Endothelial cell of umbilical vein (primary cell): ENCODE measurements around the gene BCAR1. TPM values are rescaled to one million over a fixed set of nuclear protein-coding genes. Genes with fewer than 3 reads are reported as not detected.
"Not testable (repeated sequence)": the region's sequence is repeated elsewhere in the genome, so short reads cannot be mapped to it uniquely, and the experiment has no call there.

ENCODE experiments used
- BruUV-seq: library from RNA; stranded (reverse); fragments of 400-500 nt; replicated peaks from 2 replicates; lab custom pipeline; 2021; lab: Mats Ljungman, UMichigan
- CTCF ChIA-PET: fragments of 300-600, 350-600 bp; sonication (Branson Sonifier 250); formaldehyde crosslinking; loops from one replicate; lab custom pipeline; 2021; ENCODE audit warnings: antibody characterized with exemption, inconsistent platforms; lab: Charles Lee
- POLR2A ChIA-PET: fragments of 300-600, 350-600 bp; sonication (Branson Sonifier 250); formaldehyde crosslinking; loops from one replicate; lab custom pipeline; 2021; ENCODE audit warnings: antibody characterized with exemption, inconsistent platforms; lab: Charles Lee
- DNase-seq: peaks from one replicate; pipeline ENCODE4 v3.0.0-alpha.2; 2011; ENCODE audit warnings: low read depth, low spot score
- FAIRE-seq: peaks from 2 replicates; lab custom pipeline; 2011; peaks lifted over from hg19 to GRCh38; lab: Jason Lieb, UNC
- H2AFZ ChIP-seq: 2 replicates; pipeline ENCODE4 v1.6.0; 2012; ENCODE audit warnings: low read depth, low read length, control low read depth, inconsistent platforms
- H3K27ac ChIP-seq: 2 replicates; pipeline ENCODE4 v1.5.1; 2011; ENCODE audit warnings: low read depth, mild to moderate bottlenecking, control low read depth, low read length, moderate library complexity; ENCODE audit not compliant: insufficient read depth
- H3K27me3 ChIP-seq, 2 experiments: 2 replicates each; pipeline versions ENCODE4 v1.6.0 to v1.6.1; 2011; ENCODE audit warnings: low read length in 2 of 2, mixed read lengths in 1 of 2; ENCODE audit not compliant: control insufficient read depth in 2 of 2, insufficient read depth in 2 of 2
- H3K36me3 ChIP-seq, 2 experiments: 2 replicates in 1 of 2; 3 replicates in 1 of 2; pipeline ENCODE4 v1.5.1; 2011; ENCODE audit warnings: low read length in 2 of 2, mild to moderate bottlenecking in 1 of 2, moderate library complexity in 1 of 2; ENCODE audit not compliant: control insufficient read depth in 2 of 2, insufficient read depth in 2 of 2; ENCODE audit errors: extremely low read depth in 1 of 2
- H3K4me1 ChIP-seq: 3 replicates; pipeline ENCODE4 v1.5.1; 2011; ENCODE audit warnings: mild to moderate bottlenecking, low read length; ENCODE audit not compliant: control insufficient read depth, insufficient read depth; ENCODE audit errors: extremely low read depth
- H3K4me2 ChIP-seq: 2 replicates; pipeline ENCODE4 v1.6.1; 2011; ENCODE audit warnings: low read length, control low read depth, mixed read lengths; ENCODE audit not compliant: insufficient read depth
- H3K4me3 ChIP-seq, 3 experiments: fragments of 200-600 bp in 1 of 3; sonication (generic), shearing (Covaris generic) in 1 of 3; replicated peaks in 1 of 3; 2 replicates each; pipeline ENCODE4 v1.5.1; 2011 to 2016; ENCODE audit warnings: control low read depth in 3 of 3, low read length in 3 of 3, mild to moderate bottlenecking in 2 of 3, inconsistent platforms in 1 of 3, low read depth in 1 of 3, moderate library complexity in 1 of 3; ENCODE audit not compliant: insufficient read depth in 1 of 3
- H3K79me2 ChIP-seq: 2 replicates; pipeline ENCODE4 v1.6.0; 2012; ENCODE audit warnings: low read length, inconsistent platforms; ENCODE audit not compliant: control insufficient read depth, insufficient read depth
- H3K9ac ChIP-seq: replicated peaks from 2 replicates; pipeline ENCODE3; 2011; ENCODE audit warnings: low read length, control low read depth; ENCODE audit not compliant: insufficient read depth; ENCODE audit errors: extremely low read depth
- H3K9me1 ChIP-seq: replicated peaks from 3 replicates; pipeline ENCODE4 v1.6.0; 2011; ENCODE audit warnings: mild to moderate bottlenecking, low read length; ENCODE audit not compliant: control insufficient read depth, insufficient read depth; ENCODE audit errors: extremely low read depth
- H3K9me3 ChIP-seq: replicated peaks from 2 replicates; pipeline ENCODE4 v1.5.1; 2012; ENCODE audit warnings: low read length, inconsistent platforms; ENCODE audit not compliant: control insufficient read depth, insufficient read depth
- H4K20me1 ChIP-seq: replicated peaks from 2 replicates; pipeline ENCODE3; 2011; ENCODE audit warnings: mild to moderate bottlenecking, low read length; ENCODE audit not compliant: control insufficient read depth, insufficient read depth; ENCODE audit errors: extremely low read depth
- EZH2 ChIP-seq: IDR thresholded peaks from 2 replicates; pipeline ENCODE4 v1.6.1; 2012; ENCODE audit warnings: borderline replicate concordance, low read depth, mild to moderate bottlenecking, moderate library complexity, low read length, inconsistent platforms; ENCODE audit not compliant: severe bottlenecking
- FOS ChIP-seq: IDR thresholded peaks from 2 replicates; pipeline ENCODE4 v1.6.1; 2011; ENCODE audit warnings: mild to moderate bottlenecking, low read length, moderate library complexity, borderline replicate concordance; ENCODE audit not compliant: insufficient read depth
- GATA2 ChIP-seq: IDR thresholded peaks from 2 replicates; pipeline ENCODE4 v1.7.0; 2011; ENCODE audit warnings: low read depth, mild to moderate bottlenecking, moderate library complexity, mixed read lengths, low read length; ENCODE audit not compliant: insufficient read length, insufficient read depth
- JUN ChIP-seq: IDR thresholded peaks from 2 replicates; pipeline ENCODE4 v1.6.1; 2011; ENCODE audit warnings: borderline replicate concordance, low read depth; ENCODE audit not compliant: insufficient read length, insufficient read depth
- MAX ChIP-seq: IDR thresholded peaks from 2 replicates; pipeline ENCODE4 v1.6.1; 2011; ENCODE audit not compliant: insufficient read depth, insufficient read length
- MYC ChIP-seq: IDR thresholded peaks from one replicate; pipeline ENCODE4 v1.6.1; 2011; ENCODE audit warnings: mild to moderate bottlenecking, low read depth, low read length
- POLR2AphosphoS5 ChIP-seq: IDR thresholded peaks from 2 replicates; pipeline ENCODE4 v1.6.1; 2012; ENCODE audit warnings: low read depth, mild to moderate bottlenecking, control low read depth, low read length, moderate library complexity; ENCODE audit not compliant: insufficient read depth
- dilution Hi-C: fragments of 300-500 bp; cut with MboI; formaldehyde crosslinking; loops from one replicate; pipeline ENCODE4 v1.15.0; 2019; ENCODE audit warnings: low sequenced_read_pairs; ENCODE audit not compliant: extremely low pct_ligation_motif_present
- intact Hi-C: fragments of 100-400 bp; cut with micrococcal nuclease; formaldehyde crosslinking; loops from one replicate; pipeline ENCODE4 v1.10.0; 2022
- polyA plus RNA-seq, 4 experiments: library from polyadenylated mRNA; depleted of rRNA in 3 of 4; stranded (reverse) in 3 of 4; unstranded in 1 of 4; fragments of >200 nt; gene quantifications; 2 replicates each; pipeline versions ENCODE4 v1.2.1 to v1.2.3, GENCODE V29; 2011 to 2012; ENCODE audit warnings: missing spikeins in 1 of 4
- total RNA-seq: library from RNA; stranded (reverse); gene quantifications from 2 replicates; pipeline ENCODE4 v1.2.3, GENCODE V29; 2021

Gene BCAR1
- total and polyA plus RNA-seq, 2 donors (not counting 3 experiments of a cell fraction or from before 2014, with no cell fraction given), result 171 to 267 TPM

GRCh38 chr16:75279305-75279704, 27.9 kb upstream of the BCAR1 start:
- CTCF ChIA-PET, result interaction anchor here (1.0 to 1.4 kb wide), 7 partner anchors 9 to 80 kb away, joined by 3 to 8 read pairs (median 4); no protein-coding TSS in a partner anchor
- DNase-seq, result no peak
- no peaks in the 10 kb centered on the region for H4K20me1 ChIP-seq

GRCh38 chr16:75273054-75273925, 21.9 kb upstream of the BCAR1 start:
- POLR2A ChIA-PET, result no interaction called here
- DNase-seq, result peak; percentile 58
- CTCF ChIA-PET, result interaction anchor here (1.0 kb wide), 1 partner anchor 112 kb away, joined by 3 read pairs; no protein-coding TSS in a partner anchor
- no peak overlapping the region for H3K4me3 ChIP-seq
- H3K9me1 ChIP-seq, result no peaks in the 10 kb centered on the region
- no peak for TF ChIP-seq MYC
- peak; percentile 76 for TF ChIP-seq FOS
- no peak for TF ChIP-seq EZH2
- TF ChIP-seq GATA2, result no peak
- peak; percentile 44 for TF ChIP-seq JUN
- no peak for TF ChIP-seq POLR2AphosphoS5
- TSS peak; percentile 78 for BruUV-seq
- no peaks in the 10 kb centered on the region for H3K27me3 ChIP-seq
- H4K20me1 ChIP-seq, result no peaks in the 10 kb centered on the region
- dilution Hi-C loops, result no loop called here
- H3K4me1 ChIP-seq, result peaks cover 19% of the 10 kb centered on the region
- H3K9ac ChIP-seq, result no peak overlapping the region
- no peak overlapping the region for H3K4me2 ChIP-seq
- H3K79me2 ChIP-seq, result no peaks in the 10 kb centered on the region
- H3K27ac ChIP-seq, result peak overlapping the region; percentile 28
- intact Hi-C loops, result loop anchor here (2.0 kb wide), 1 partner anchor 16 kb away; no protein-coding TSS in a partner anchor
- H3K9me3 ChIP-seq, result no peaks in the 10 kb centered on the region
- FAIRE-seq, result peak; percentile 82
- no peaks in the 10 kb centered on the region for H3K36me3 ChIP-seq
- H2AFZ ChIP-seq, result peak overlapping the region; percentile 12

More at GRCh38 chr16:75279305-75279704, 27.9 kb upstream of the BCAR1 start:
- Histone ChIP-seq H3K79me2 (no peaks in the 10 kb centered on the region), H2AFZ (peak overlapping the region; percentile 62), H3K27ac (no peak overlapping the region), H3K9me1 (no peaks in the 10 kb centered on the region), H3K9ac (peak overlapping the region; percentile 16), H3K4me3 (no peak overlapping the region), H3K36me3 (no peaks in the 10 kb centered on the region), H3K4me2 (no peak overlapping the region), H3K27me3 (no peaks in the 10 kb centered on the region), H3K4me1 (peaks cover 7% of the 10 kb centered on the region), H3K9me3 (no peaks in the 10 kb centered on the region)
- intact Hi-C loops, result no loop called here
- dilution Hi-C loops, result no loop called here
- BruUV-seq, result no TSS peak
- FAIRE-seq, result no peak
- POLR2A ChIA-PET, result no interaction called here
- no peak for TF ChIP-seq FOS
- TF ChIP-seq POLR2AphosphoS5, result no peak
- TF ChIP-seq MAX, result no peak

- H3K4me3 ChIP-seq, FAIRE-seq, dilution Hi-C loops, DNase-seq, H3K9ac ChIP-seq, H3K79me2 ChIP-seq, H3K36me3 ChIP-seq, H4K20me1 ChIP-seq, H3K9me1 ChIP-seq, POLR2A ChIA-PET, H2AFZ ChIP-seq, H3K27ac ChIP-seq, H3K27me3 ChIP-seq, H3K9me3 ChIP-seq, H3K4me2 ChIP-seq, BruUV-seq: not testable (repeated sequence)
- peaks cover 22% of the 10 kb centered on the region for H3K4me1 ChIP-seq
- intact Hi-C loops, result loop anchor here (2.0 kb wide), 1 partner anchor 16 kb away; no protein-coding TSS in a partner anchor
- CTCF ChIA-PET, result interaction anchor here (1.0 to 1.3 kb wide), 2 partner anchors 11 to 113 kb away, joined by 3 to 6 read pairs; no protein-coding TSS in a partner anchor
Observed at GRCh38 chr16:75272629-75273028, 21.2 kb upstream of the BCAR1 start.
